DND-41 (cell line): ENCODE results near the gene KRT5.

Experiments used
- ATAC-seq: fragments of 200-7000 bp; cut with Tn5 transposase; 3 replicates; pipeline ENCODE4 v1.9.1; 2021; ENCODE audit warnings: low read depth; ENCODE audit not compliant: insufficient read depth
- DNase-seq: peaks from one replicate; pipeline ENCODE4 v3.0.0-alpha.2; 2020
- H2AFZ ChIP-seq: 2 replicates; pipeline ENCODE4 v1.6.0; 2012; ENCODE audit warnings: low read depth, low read length
- H3K27ac ChIP-seq: 2 replicates; pipeline ENCODE4 v1.5.1; 2012; ENCODE audit warnings: low read length, inconsistent platforms
- H3K27me3 ChIP-seq: fragments of 200-600 bp; sonication (generic); 2 replicates; pipeline ENCODE4 v1.6.0; 2012; ENCODE audit warnings: low read length, mild to moderate bottlenecking, inconsistent platforms; ENCODE audit not compliant: insufficient read depth, poor library complexity
- H3K36me3 ChIP-seq: 2 replicates; pipeline ENCODE4 v1.5.1; 2012; ENCODE audit warnings: low read length, inconsistent platforms; ENCODE audit not compliant: insufficient read depth
- H3K4me1 ChIP-seq: 2 replicates; pipeline ENCODE4 v1.5.1; 2012; ENCODE audit warnings: mild to moderate bottlenecking, low read length; ENCODE audit not compliant: insufficient read depth
- H3K4me2 ChIP-seq: 2 replicates; pipeline ENCODE4 v1.6.0; 2012; ENCODE audit warnings: mild to moderate bottlenecking, moderate library complexity, low read length, inconsistent platforms; ENCODE audit not compliant: insufficient read depth
- H3K4me3 ChIP-seq, 2 experiments: fragments of 200-600 bp in 1 of 2; shearing (Covaris generic) in 1 of 2; 2 replicates each; pipeline ENCODE4 v1.5.1; 2012 to 2016; ENCODE audit warnings: inconsistent platforms in 2 of 2, low read length in 2 of 2, mild to moderate bottlenecking in 2 of 2, low read depth in 1 of 2, moderate library complexity in 1 of 2
- H3K79me2 ChIP-seq: 2 replicates; pipeline ENCODE4 v1.6.0; 2012; ENCODE audit warnings: low read length, inconsistent platforms; ENCODE audit not compliant: insufficient read depth
- H3K9ac ChIP-seq: 2 replicates; pipeline ENCODE4 v1.6.0; 2012; ENCODE audit warnings: low read depth, mild to moderate bottlenecking, inconsistent platforms, low read length, moderate library complexity
- H3K9me3 ChIP-seq: 2 replicates; pipeline ENCODE4 v1.5.1; 2012; ENCODE audit warnings: low read length, moderate library complexity, mild to moderate bottlenecking, inconsistent platforms; ENCODE audit not compliant: insufficient read depth, severe bottlenecking
- H4K20me1 ChIP-seq: 2 replicates; pipeline ENCODE4 v1.6.0; 2012; ENCODE audit warnings: low read length; ENCODE audit not compliant: insufficient read depth
- CTCF ChIP-seq: IDR thresholded peaks from 2 replicates; pipeline ENCODE4 v1.5.1; 2012; ENCODE audit warnings: borderline replicate concordance, low read length, moderate library complexity, mild to moderate bottlenecking; ENCODE audit not compliant: poor library complexity, severe bottlenecking; ENCODE audit errors: extremely low read depth
- EZH2 ChIP-seq: IDR thresholded peaks from 3 replicates; pipeline ENCODE4 v1.6.1; 2012; ENCODE audit warnings: borderline replicate concordance, low read depth, mild to moderate bottlenecking, moderate library complexity, low read length, inconsistent platforms; ENCODE audit not compliant: severe bottlenecking

KRT5 gene

DNA sequence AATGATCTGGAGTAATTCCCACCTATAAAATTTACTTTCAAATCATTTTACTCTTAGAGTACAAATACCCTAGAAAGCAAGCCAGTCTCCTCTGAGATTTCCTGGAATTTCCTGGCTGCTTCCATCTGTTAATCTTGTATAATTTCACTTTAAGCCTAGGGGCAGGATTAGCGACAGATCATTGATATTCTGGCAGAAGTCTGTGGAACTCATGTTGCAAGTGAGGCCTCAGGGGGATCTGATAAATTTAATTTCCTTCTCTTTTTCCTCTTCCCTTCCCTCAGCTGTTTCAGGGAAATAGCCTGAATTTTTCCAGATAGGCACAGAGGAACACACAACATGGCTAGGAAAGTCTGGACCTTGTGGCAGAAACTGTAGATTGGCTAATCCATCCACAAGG, 21.2 kb downstream of the KRT5 start:
- peaks cover 15% of the 10 kb centered on the region for H3K27me3 ChIP-seq
- H3K27ac ChIP-seq: no peak overlapping the region
- H3K9ac ChIP-seq: no peak overlapping the region
- DNase-seq (no peak), ATAC-seq (no peak)
- no peaks in the 10 kb centered on the region for H3K9me3 ChIP-seq
- TF ChIP-seq CTCF (no peak), EZH2 (no peak)
- no peaks in the 10 kb centered on the region for H3K4me1 ChIP-seq
- H3K79me2 ChIP-seq: no peaks in the 10 kb centered on the region
- H4K20me1 ChIP-seq: no peaks in the 10 kb centered on the region
- no peak overlapping the region for H2AFZ ChIP-seq
- no peaks in the 10 kb centered on the region for H3K36me3 ChIP-seq
- H3K4me2 ChIP-seq: no peak overlapping the region
- no peak overlapping the region for H3K4me3 ChIP-seq

DNA sequence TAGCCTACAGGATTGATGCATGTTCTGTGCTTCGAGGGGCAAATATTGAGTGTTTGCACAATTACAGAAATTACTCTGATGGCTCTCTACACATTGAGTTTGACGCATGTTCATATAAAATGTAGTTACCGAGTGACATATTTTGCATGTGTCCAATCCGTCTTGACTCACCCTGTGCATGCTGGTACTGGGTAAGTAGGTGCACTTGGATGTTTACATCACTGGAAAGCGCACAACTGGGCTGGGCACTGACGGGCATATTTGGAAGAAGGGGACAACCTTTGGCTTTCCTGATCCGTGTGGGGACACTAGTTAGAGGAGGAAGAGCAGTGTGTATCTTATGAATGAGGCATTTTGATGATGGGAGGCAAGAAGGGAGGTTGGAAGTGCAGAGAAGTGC, 22.2 kb downstream of the KRT5 start:
- no peak overlapping the region for H3K4me2 ChIP-seq
- H3K9ac ChIP-seq: no peak overlapping the region
- no peaks in the 10 kb centered on the region for H4K20me1 ChIP-seq
- no peaks in the 10 kb centered on the region for H3K79me2 ChIP-seq
- H3K4me1 ChIP-seq: no peaks in the 10 kb centered on the region
- no peak overlapping the region for H3K27ac ChIP-seq
- ATAC-seq (no peak), DNase-seq (no peak)
- peaks cover 18% of the 10 kb centered on the region for H3K27me3 ChIP-seq
- no peaks in the 10 kb centered on the region for H3K9me3 ChIP-seq
- H3K36me3 ChIP-seq: no peaks in the 10 kb centered on the region
- TF ChIP-seq EZH2 (no peak), CTCF (no peak)
- H2AFZ ChIP-seq: no peak overlapping the region
- no peak overlapping the region for H3K4me3 ChIP-seq

- Histone ChIP-seq H3K36me3 (no peaks in the 10 kb centered on the region), H3K27me3 (peaks cover 21% of the 10 kb centered on the region), H3K4me1 (no peaks in the 10 kb centered on the region), H3K9me3 (no peaks in the 10 kb centered on the region), H3K9ac (no peak overlapping the region), H3K79me2 (no peaks in the 10 kb centered on the region), H3K4me2 (no peak overlapping the region), H3K4me3 (no peak overlapping the region), H2AFZ (no peak overlapping the region), H4K20me1 (no peaks in the 10 kb centered on the region), H3K27ac (no peak overlapping the region)
- ATAC-seq (no peak), DNase-seq (no peak)
- TF ChIP-seq CTCF (no peak), EZH2 (no peak)
Measured at GRCh38 chr12:52496590-52497071, 23.6 kb downstream of the KRT5 start.

- Histone ChIP-seq H3K36me3 (no peaks in the 10 kb centered on the region), H3K9me3 (no peaks in the 10 kb centered on the region), H3K79me2 (no peaks in the 10 kb centered on the region), H2AFZ (no peak overlapping the region), H3K4me2 (no peak overlapping the region), H4K20me1 (no peaks in the 10 kb centered on the region), H3K4me3 (no peak overlapping the region), H3K9ac (no peak overlapping the region), H3K27ac (no peak overlapping the region), H3K4me1 (no peaks in the 10 kb centered on the region), H3K27me3 (peaks cover 23% of the 10 kb centered on the region)
- ATAC-seq (no peak), DNase-seq (no peak)
- TF ChIP-seq EZH2: no peak
- no peak for TF ChIP-seq CTCF
Measured at GRCh38 chr12:52496054-52496453, 24.1 kb downstream of the KRT5 start.
